EL (cell line): ENCODE data around the gene GOLGA6D.
"Not testable (repeated sequence)": the region's sequence is repeated elsewhere in the genome, so short reads cannot be mapped to it uniquely, and the experiment has no call there.

Source experiments
- DNase-seq: peaks from one replicate; pipeline ENCODE4 v3.0.0-alpha.2; 2016

Gene GOLGA6D

GRCh38 chr15:75335705-75336355, 53.2 kb downstream of the GOLGA6D start, which contains the start of gene COMMD4:
TSS of gene COMMD4 (plus strand) at chr15:75336063. CDS start at chr15:75336090, 27 bp downstream.
- peak; percentile 96 for DNase-seq

GRCh38 chr15:75338661-75339240, 56.1 kb downstream of the GOLGA6D start:
- DNase-seq, result no peak

- DNase-seq, result no peak
These were observed 57.1 kb downstream of the GOLGA6D start for GRCh38 chr15:75339531-75340240.

- no peak for DNase-seq
These were observed 59.6 kb downstream of the GOLGA6D start for GRCh38 chr15:75342221-75342620.

- not testable (repeated sequence) for DNase-seq
These were observed 61.3 kb downstream of the GOLGA6D start for GRCh38 chr15:75343953-75344352.
